ENCODE results near the gene TMEM134. TPM values are rescaled to one million over a fixed set of nuclear protein-coding genes. Genes with fewer than 3 reads are reported as not detected.

Gene TMEM134
- total and polyA plus RNA-seq, 10 of the 15 experiments (the other 5 are each of a cell fraction or from before 2014, with no cell fraction given) = 1.6 to 93.8 (median 27.8) TPM

DNA sequence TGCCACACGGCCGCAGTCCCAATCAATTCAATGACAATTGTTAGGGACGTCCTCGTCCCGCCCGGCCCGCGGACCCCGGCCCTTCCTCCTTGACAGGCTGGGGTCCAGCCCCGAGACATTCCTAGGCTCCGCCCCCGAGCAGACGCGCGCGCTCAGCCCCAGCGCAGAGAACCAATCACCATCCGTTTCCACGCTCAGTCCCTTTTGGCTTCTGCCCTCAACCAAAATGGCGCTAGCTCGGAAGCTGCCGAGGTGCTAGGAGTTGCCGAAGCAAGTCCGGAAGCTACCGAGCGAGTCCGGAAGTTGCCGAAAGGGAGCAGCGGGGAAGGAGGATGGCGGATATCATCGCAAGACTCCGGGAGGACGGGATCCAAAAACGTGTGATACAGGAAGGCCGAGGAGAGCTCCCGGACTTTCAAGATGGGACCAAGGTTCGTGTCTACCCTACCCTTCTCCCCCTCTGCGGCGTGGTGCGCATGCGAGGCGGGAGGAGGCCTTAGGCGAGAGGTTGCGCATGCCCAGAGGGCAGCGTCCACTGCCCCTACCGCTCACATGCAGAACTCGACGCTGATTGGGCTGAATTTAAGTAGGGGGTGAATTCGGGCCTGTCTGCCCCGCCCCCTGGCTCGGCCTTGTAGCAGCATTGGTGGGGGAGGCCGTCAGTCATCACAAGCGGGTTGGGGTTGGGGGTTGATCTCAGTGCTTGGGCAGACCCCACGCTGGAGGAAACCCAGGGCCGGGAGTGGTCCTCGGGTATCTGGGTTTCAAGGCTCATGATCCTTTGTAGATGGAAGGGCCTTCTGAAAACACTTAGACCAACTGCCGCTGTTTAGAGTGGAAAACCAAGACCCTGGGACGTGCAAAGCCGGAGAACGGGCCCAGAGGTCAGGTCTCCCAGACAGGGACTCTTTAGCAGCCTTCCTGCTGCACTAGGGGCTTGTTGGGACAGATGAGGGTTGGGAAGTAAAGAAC, 14.1 kb upstream of the TMEM134 start, which contains the start of gene AIP (continued):
- TF ChIP-seq CTCF (IDR thresholded peaks at IDR 0.05 in 2 of 3, conservative IDR thresholded peaks at IDR 0.05 in 1 of 3; ENCODE audit: control insufficient read depth in 2 of 3, extremely low read depth in 1 of 3, insufficient read depth in 1 of 3, low read depth in 3 of 3, low read length in 3 of 3) (peak in 1 of 3 experiments; percentile 19; a peak in 1 of 6 replicates), NBN (IDR thresholded peaks at IDR 0.05) (peak; percentile 58), SMAD1 (IDR thresholded peaks at IDR 0.05; ENCODE audit: low read depth, partially characterized antibody) (no peak), REST (IDR thresholded peaks at IDR 0.05; ENCODE audit: low read depth, low read length) (no peak), RAD21 (IDR thresholded peaks at IDR 0.05; ENCODE audit: insufficient read depth, low read depth, low read length) (no peak), DPF2 (IDR thresholded peaks at IDR 0.05) (peak; percentile 83), RELA (IDR thresholded peaks at IDR 0.05; ENCODE audit: borderline replicate concordance, partially characterized antibody) (peak; percentile 28), MTA2 (IDR thresholded peaks at IDR 0.05; ENCODE audit: low read depth) (peak; percentile 10; the same call in 1 of the 2 replicates), CUX1 (IDR thresholded peaks at IDR 0.05; ENCODE audit: insufficient replicate concordance, low read depth, low read length) (no peak), POU2F2 (IDR thresholded peaks at IDR 0.05; ENCODE audit: borderline replicate concordance, low read depth, low read length) (peak; percentile 27; the same call in 1 of the 3 replicates), SIN3A (IDR thresholded peaks at IDR 0.05; ENCODE audit: low read depth, low read length) (0 out of 2 replicates have a peak, but pooled peaks have one; percentile 54), SMARCA5 (IDR thresholded peaks at IDR 0.05) (peak; percentile 60; the same call in 1 of the 2 replicates), TCF12 (IDR thresholded peaks at IDR 0.05; ENCODE audit: low read depth, low read length) (0 out of 2 replicates have a peak, but pooled peaks have one; percentile 4)
- TF ChIP-seq, protein P1, sequence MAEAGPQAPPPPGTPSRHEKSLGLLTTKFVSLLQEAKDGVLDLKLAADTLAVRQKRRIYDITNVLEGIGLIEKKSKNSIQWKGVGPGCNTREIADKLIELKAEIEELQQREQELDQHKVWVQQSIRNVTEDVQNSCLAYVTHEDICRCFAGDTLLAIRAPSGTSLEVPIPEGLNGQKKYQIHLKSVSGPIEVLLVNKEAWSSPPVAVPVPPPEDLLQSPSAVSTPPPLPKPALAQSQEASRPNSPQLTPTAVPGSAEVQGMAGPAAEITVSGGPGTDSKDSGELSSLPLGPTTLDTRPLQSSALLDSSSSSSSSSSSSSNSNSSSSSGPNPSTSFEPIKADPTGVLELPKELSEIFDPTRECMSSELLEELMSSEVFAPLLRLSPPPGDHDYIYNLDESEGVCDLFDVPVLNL (IDR thresholded peaks at IDR 0.05; ENCODE audit: low read depth, low read length) = peak; percentile 39
- TF ChIP-seq, protein P2, sequence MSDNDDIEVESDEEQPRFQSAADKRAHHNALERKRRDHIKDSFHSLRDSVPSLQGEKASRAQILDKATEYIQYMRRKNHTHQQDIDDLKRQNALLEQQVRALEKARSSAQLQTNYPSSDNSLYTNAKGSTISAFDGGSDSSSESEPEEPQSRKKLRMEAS (IDR thresholded peaks at IDR 0.05; ENCODE audit: low read depth, low read length) = peak; percentile 100

Data from GM12878 (cell line).